ENCODE results near the gene CRY1.

GRCh38 chr12:107096571-107096970 lies 3.2 kb upstream of the CRY1 start:
- no peak for TF ChIP-seq POLR2A (IDR thresholded peaks at IDR 0.05)
- no peak for TF ChIP-seq CTCF (IDR thresholded peaks at IDR 0.05)

All from stomach (tissue), 4 donors.